ENCODE data around the gene TEX2. TPM values are rescaled to one million over a fixed set of nuclear protein-coding genes. Genes with fewer than 3 reads are reported as not detected.

The TEX2 gene
- total and polyA plus RNA-seq, 2 of the 13 experiments (the other 11 are each of a cell fraction or from before 2014, with no cell fraction given) = 21.4 to 37.7 TPM

DNA sequence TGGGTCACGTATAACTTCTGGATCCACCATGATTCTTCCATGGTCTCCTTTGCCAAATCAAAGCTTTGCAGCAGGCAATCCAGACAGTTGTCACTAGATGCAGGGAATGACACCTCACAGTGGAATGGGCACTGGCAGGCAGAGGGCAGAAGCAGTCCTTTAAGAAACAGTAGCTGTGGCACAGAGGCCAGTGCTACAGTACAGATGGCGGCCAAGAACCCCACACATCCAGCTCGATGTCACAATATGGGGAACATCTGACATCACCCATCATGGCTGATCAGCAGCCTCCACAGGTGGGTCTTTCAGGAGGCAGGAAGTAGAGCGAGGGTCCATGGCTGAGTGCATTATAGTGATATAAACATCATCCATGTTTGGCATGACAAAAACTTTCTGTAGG, 114.4 kb downstream of the TEX2 start (continued):
- TF ChIP-seq, protein P1, sequence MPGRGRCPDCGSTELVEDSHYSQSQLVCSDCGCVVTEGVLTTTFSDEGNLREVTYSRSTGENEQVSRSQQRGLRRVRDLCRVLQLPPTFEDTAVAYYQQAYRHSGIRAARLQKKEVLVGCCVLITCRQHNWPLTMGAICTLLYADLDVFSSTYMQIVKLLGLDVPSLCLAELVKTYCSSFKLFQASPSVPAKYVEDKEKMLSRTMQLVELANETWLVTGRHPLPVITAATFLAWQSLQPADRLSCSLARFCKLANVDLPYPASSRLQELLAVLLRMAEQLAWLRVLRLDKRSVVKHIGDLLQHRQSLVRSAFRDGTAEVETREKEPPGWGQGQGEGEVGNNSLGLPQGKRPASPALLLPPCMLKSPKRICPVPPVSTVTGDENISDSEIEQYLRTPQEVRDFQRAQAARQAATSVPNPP (CRISPR knock-in tag; IDR thresholded peaks at IDR 0.05) = 0 out of 2 replicates have a peak, but pooled peaks have one; percentile 10
- TF ChIP-seq ZZZ3 (CRISPR knock-in tag; IDR thresholded peaks at IDR 0.05; ENCODE audit: borderline replicate concordance) (no peak), DR1 (CRISPR knock-in tag; IDR thresholded peaks at IDR 0.05) (no peak), RARG (CRISPR knock-in tag; IDR thresholded peaks at IDR 0.05; ENCODE audit: low read depth) (0 out of 2 replicates have a peak, but pooled peaks have one; percentile 74), MBD4 (IDR thresholded peaks at IDR 0.05; ENCODE audit: borderline replicate concordance, low read length) (no peak), EHMT2 (IDR thresholded peaks at IDR 0.05; ENCODE audit: borderline replicate concordance, low read depth, low read length) (no peak), CERS6 (CRISPR knock-in tag; IDR thresholded peaks at IDR 0.05) (no peak), BRD4 (CRISPR knock-in tag; IDR thresholded peaks at IDR 0.05) (no peak), CBX5 (CRISPR knock-in tag; IDR thresholded peaks at IDR 0.05; ENCODE audit: borderline replicate concordance) (0 out of 2 replicates have a peak, but pooled peaks have one; percentile 27), MBNL3 (CRISPR knock-in tag; conservative IDR thresholded peaks at IDR 0.05) (no peak), CBX2 (IDR thresholded peaks at IDR 0.05; ENCODE audit: low read depth, low read length) (no peak), CBX2 (CRISPR knock-in tag; IDR thresholded peaks at IDR 0.05; ENCODE audit: low read depth) (no peak), NFRKB (IDR thresholded peaks at IDR 0.05) (no peak), ATF6 (CRISPR knock-in tag; conservative IDR thresholded peaks at IDR 0.05) (no peak), MED1 (CRISPR knock-in tag; IDR thresholded peaks at IDR 0.05) (no peak; the same call in 1 of the 2 replicates), RNF219 (CRISPR knock-in tag; IDR thresholded peaks at IDR 0.05) (no peak), MYC (CRISPR knock-in tag; IDR thresholded peaks at IDR 0.05; ENCODE audit: borderline replicate concordance) (no peak), NR2F1 (CRISPR knock-in tag; IDR thresholded peaks at IDR 0.05) (no peak), ZBTB25 (CRISPR knock-in tag; IDR thresholded peaks at IDR 0.05) (no peak), NRL (CRISPR knock-in tag; IDR thresholded peaks at IDR 0.05; ENCODE audit: borderline replicate concordance) (0 out of 2 replicates have a peak, but pooled peaks have one; percentile 36), KAT7 (CRISPR knock-in tag; IDR thresholded peaks at IDR 0.05; ENCODE audit: borderline replicate concordance) (no peak), ZNF33A (CRISPR knock-in tag; IDR thresholded peaks at IDR 0.05; ENCODE audit: borderline replicate concordance) (no peak), TEAD2 (CRISPR knock-in tag; IDR thresholded peaks at IDR 0.05) (no peak)

All from HepG2 (cell line).